Rectal smooth muscle tissue (tissue), 1 donor: ENCODE results near the gene HERC2.
A peak's percentile ranks its signal among the peaks of the same experiment; 100 is the strongest.
"Not testable (repeated sequence)": the region's sequence is repeated elsewhere in the genome, so short reads cannot be mapped to it uniquely, and the experiment has no call there.

Source experiments
- H3K27ac ChIP-seq: one replicate; pipeline ENCODE4 v1.7.0; 2013; ENCODE audit warnings: low read depth, low read length, inconsistent platforms
- H3K27me3 ChIP-seq: one replicate; pipeline ENCODE4 v1.7.0; 2013; ENCODE audit warnings: low read length; ENCODE audit not compliant: control insufficient read depth, insufficient read depth
- H3K36me3 ChIP-seq: one replicate; pipeline ENCODE4 v1.7.0; 2013; ENCODE audit warnings: low read length; ENCODE audit not compliant: control insufficient read depth, insufficient read depth
- H3K4me1 ChIP-seq: one replicate; pipeline ENCODE4 v1.7.0; 2013; ENCODE audit warnings: low read length; ENCODE audit not compliant: control insufficient read depth, insufficient read depth
- H3K4me3 ChIP-seq: one replicate; pipeline ENCODE4 v1.7.0; 2013; ENCODE audit warnings: low read length
- H3K9ac ChIP-seq: one replicate; pipeline ENCODE4 v1.7.0; 2013; ENCODE audit warnings: low read length

Gene HERC2

DNA sequence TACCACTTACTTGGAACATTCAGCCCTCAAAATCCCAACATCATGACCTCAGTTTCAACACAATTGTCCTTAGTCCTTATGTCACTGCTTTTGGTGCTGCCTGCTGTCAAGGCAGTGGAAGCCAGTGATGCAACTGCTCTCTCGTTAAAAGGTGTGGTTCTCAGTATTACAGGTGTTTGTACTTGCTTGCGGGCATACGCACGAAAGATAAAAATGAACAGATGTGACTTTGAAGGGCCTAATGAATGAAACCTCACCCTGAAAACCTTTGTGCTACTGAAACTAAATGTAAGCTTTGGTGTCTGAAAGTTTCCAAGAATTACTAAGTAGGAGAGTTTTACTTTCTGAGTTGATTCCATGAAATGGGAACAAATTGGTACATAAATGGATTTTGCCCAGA, 25.2 kb downstream of the HERC2 start:
- not testable (repeated sequence) for H3K9ac ChIP-seq, H3K4me1 ChIP-seq, H3K4me3 ChIP-seq, H3K36me3 ChIP-seq, H3K27ac ChIP-seq, H3K27me3 ChIP-seq

DNA sequence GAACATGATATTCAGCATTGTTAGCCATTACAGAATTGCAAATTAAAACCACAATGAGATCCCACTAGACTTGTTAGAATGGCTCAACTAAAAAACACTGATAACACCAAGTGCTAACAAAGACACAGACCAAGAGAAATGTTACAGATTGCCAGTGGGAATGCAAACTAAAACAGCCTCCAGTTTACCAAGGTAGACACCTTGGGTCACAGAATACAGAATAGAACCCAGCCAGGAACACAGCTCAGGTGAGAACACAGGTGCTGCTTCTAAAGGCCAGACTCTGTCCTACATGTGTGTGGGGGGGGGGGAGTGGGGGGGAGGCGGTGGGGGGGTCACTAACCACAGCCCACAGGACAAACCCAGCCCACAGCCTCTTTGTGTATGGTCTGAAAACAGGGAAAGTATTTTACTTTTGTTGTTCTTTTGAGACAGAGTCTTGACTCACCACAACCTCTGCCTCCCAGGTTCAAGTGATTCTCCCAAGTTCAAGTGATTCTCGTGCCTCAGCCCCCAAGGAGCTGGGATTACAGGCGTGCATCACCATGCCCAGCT, 26.9 kb downstream of the HERC2 start:
- H3K36me3 ChIP-seq, H3K27me3 ChIP-seq, H3K4me3 ChIP-seq, H3K4me1 ChIP-seq, H3K9ac ChIP-seq, H3K27ac ChIP-seq: not testable (repeated sequence)

DNA sequence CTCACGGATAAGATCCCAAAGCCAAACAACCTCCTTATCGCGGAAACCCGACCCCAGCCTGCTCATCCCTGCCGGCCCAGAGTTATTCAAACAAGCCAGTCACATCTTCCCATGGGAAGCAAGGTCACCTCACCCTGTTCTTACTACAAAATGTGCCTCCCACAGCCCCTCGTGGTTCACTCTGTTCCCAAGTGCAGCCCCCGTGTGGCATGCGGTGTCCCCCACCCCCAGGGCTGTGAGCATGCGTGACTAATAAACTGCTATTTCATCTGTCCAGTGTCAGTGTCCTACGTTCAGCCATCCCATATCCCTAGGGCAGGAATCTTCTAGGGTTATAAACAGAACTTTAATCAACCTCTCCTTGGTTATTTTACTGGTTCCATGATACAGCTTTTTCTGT, 27.4 kb downstream of the HERC2 start:
- not testable (repeated sequence) for H3K36me3 ChIP-seq, H3K4me3 ChIP-seq, H3K27ac ChIP-seq, H3K9ac ChIP-seq, H3K4me1 ChIP-seq, H3K27me3 ChIP-seq

DNA sequence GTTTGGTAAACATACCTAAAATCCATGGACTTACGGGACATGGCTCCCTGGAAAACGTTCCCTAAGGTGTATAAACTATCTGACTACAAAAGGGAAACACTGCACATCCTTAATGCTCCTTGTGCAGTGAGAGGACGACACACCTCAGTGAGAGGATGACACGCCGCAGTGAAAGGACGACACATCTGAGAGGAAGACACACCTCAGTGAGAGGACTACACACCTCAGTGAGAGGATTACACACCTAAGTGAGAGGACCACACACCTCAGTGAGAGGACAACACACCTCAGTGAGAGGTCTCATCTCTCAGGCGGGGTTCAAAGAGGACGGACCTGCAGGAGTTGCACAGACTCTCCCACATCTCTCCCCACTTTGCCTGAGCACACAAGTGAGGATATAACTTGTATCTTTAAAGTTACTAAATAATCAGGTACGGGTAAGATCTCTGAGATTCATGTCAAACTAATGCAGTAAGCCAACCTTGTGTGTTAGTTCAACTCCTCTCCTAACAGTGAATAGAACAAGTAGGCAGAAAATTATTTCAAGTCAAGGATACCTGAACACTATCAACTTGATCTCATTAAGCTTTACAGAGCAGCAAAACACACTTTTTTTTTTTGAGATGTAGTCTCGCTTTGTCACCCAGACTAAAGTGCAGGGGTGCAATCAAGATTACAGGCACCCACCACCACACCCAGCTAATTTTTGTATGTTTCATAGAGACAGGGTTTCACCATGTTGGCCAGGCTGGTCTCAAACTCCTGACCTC, 32.1 kb downstream of the HERC2 start:
- H3K4me1 ChIP-seq = no peaks in the 10 kb centered on the region
- no peak overlapping the region for H3K27ac ChIP-seq
- H3K4me3 ChIP-seq = no peak overlapping the region
- H3K9ac ChIP-seq = no peak overlapping the region
- H3K36me3 ChIP-seq = peaks cover 7% of the 10 kb centered on the region
- H3K27me3 ChIP-seq = no peaks in the 10 kb centered on the region

GRCh38 chr15:28288830-28289693, 32.9 kb downstream of the HERC2 start:
- not testable (repeated sequence) for H3K36me3 ChIP-seq, H3K4me3 ChIP-seq, H3K27me3 ChIP-seq, H3K4me1 ChIP-seq, H3K27ac ChIP-seq, H3K9ac ChIP-seq

DNA sequence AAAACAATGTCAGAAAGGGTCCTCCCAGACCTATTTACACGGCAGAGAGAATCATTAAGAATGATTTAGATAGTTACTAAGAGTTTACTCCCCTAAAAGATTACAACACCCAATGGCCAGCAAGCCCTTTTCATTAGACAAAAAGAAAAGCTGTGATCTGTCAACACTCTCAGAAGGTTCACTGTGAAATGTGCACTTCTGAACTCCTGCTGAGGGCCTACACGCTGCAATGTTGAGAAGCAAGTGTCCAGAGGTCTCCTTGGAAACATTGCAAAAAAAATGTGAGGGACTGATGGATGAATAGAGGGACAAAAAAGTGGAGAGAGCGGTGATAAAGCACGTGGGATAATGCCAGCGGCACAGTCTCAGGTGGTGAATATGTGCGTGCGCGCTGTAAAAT, 35.3 kb downstream of the HERC2 start:
- not testable (repeated sequence) for H3K27ac ChIP-seq, H3K4me3 ChIP-seq, H3K4me1 ChIP-seq, H3K27me3 ChIP-seq, H3K36me3 ChIP-seq, H3K9ac ChIP-seq

- Histone ChIP-seq H3K27ac (no peak overlapping the region), H3K9ac (no peak overlapping the region)
These were observed 35.9 kb downstream of the HERC2 start for GRCh38 chr15:28286031-28286430.

GRCh38 chr15:28281876-28282275, 40.1 kb downstream of the HERC2 start:
- H3K27ac ChIP-seq = peak overlapping the region; percentile 17
- H3K4me3 ChIP-seq = no peak overlapping the region
- H3K27me3 ChIP-seq = no peaks in the 10 kb centered on the region
- H3K9ac ChIP-seq = no peak overlapping the region
- peaks cover 5% of the 10 kb centered on the region for H3K36me3 ChIP-seq
- H3K4me1 ChIP-seq = peaks cover 5% of the 10 kb centered on the region

More at GRCh38 chr15:28286031-28286430, 35.9 kb downstream of the HERC2 start:
- Histone ChIP-seq H3K4me1 (peaks cover 5% of the 10 kb centered on the region), H3K27me3 (no peaks in the 10 kb centered on the region), H3K4me3 (no peak overlapping the region), H3K36me3 (peaks cover 6% of the 10 kb centered on the region)

DNA sequence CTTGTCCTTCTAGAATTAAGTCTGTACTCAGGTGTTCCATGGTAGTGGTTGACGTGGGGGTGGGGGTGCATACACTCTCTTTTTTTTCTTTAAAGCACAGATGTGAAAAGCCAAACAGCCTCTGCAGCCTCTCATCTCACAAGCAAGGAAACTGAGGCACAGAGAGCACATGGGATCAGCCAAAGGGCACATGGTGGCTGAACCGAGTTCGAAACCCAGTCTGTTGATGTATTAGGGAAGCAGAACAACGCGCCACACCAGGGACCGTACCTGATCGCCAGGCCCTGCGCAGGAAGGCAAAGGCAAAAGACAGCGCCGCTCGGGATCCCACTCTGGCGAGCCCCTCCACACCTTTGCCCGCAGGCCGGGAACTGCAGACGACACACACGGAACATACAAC, 47.3 kb downstream of the HERC2 start:
- Histone ChIP-seq H3K27me3 (no peaks in the 10 kb centered on the region), H3K9ac (no peak overlapping the region), H3K4me1 (no peaks in the 10 kb centered on the region), H3K27ac (no peak overlapping the region), H3K36me3 (peaks cover 17% of the 10 kb centered on the region), H3K4me3 (no peak overlapping the region)

GRCh38 chr15:28273873-28274610, 47.9 kb downstream of the HERC2 start:
- no peaks in the 10 kb centered on the region for H3K27me3 ChIP-seq
- H3K9ac ChIP-seq = no peak overlapping the region
- peaks cover 22% of the 10 kb centered on the region for H3K36me3 ChIP-seq
- no peak overlapping the region for H3K27ac ChIP-seq
- no peak overlapping the region for H3K4me3 ChIP-seq
- no peaks in the 10 kb centered on the region for H3K4me1 ChIP-seq

- no peak overlapping the region for H3K9ac ChIP-seq
- no peaks in the 10 kb centered on the region for H3K27me3 ChIP-seq
- no peak overlapping the region for H3K27ac ChIP-seq
- H3K4me1 ChIP-seq = no peaks in the 10 kb centered on the region
- no peak overlapping the region for H3K4me3 ChIP-seq
- peaks cover 26% of the 10 kb centered on the region for H3K36me3 ChIP-seq
These were observed 48.5 kb downstream of the HERC2 start for GRCh38 chr15:28273468-28273867.

GRCh38 chr15:28272587-28272986, 49.4 kb downstream of the HERC2 start:
- Histone ChIP-seq H3K4me1 (no peaks in the 10 kb centered on the region), H3K36me3 (peaks cover 33% of the 10 kb centered on the region), H3K4me3 (no peak overlapping the region)

More at GRCh38 chr15:28272587-28272986, 49.4 kb downstream of the HERC2 start:
- Histone ChIP-seq H3K27ac (no peak overlapping the region), H3K9ac (no peak overlapping the region), H3K27me3 (no peaks in the 10 kb centered on the region)
